Bone marrow (tissue), 2 donors: ENCODE measurements around the gene KLHL15.

Experiments used
- DNase-seq, 2 donors: peaks; one replicate each; lab custom pipeline; 2025; lab: John Stamatoyannopoulos, UW

KLHL15 gene

DNA sequence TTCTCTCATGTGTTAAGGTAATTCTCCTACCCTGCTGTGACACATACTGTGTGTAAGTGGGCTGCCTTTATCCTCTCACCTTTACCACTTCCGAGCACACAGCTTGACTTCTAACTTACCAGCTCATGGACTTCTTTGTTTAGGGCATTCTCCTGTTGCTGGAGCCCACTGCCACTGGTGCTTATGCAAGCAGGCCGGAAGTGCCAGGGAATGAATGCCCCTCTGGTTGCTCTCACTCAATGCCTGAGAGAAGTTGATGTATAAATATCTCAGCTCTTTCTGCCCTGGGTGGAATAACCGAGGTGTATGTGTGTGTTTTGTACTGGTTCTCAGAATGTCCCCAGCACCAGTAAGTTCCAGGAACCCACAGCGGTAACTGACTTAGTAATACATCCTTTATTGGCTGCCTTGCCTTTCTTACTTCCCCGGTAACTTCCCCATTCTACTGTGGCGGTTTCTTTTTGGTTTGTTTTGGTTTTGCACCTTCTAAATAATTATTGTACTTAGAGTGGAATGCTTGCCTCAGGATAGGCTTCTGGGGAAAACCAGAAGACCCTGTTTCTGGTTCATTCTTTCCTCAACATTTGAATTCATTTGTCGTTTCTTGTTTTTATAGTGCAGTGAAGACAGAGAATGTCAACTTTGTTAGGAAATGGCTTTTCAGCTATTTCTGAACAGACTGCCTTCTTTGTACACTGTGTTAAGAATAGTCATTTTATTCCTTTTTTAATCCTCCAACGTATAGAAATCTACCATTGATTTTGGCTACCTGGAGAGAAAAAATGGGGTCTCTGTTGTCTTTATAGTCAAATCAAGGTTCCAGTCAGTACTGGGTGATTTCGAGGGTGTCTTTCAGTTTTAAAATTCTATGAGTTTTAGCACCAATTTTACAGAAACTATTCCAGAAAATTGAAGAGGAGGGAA, 73.7 kb downstream of the KLHL15 start:
- peak; percentile 0 to 54 for DNase-seq

DNA sequence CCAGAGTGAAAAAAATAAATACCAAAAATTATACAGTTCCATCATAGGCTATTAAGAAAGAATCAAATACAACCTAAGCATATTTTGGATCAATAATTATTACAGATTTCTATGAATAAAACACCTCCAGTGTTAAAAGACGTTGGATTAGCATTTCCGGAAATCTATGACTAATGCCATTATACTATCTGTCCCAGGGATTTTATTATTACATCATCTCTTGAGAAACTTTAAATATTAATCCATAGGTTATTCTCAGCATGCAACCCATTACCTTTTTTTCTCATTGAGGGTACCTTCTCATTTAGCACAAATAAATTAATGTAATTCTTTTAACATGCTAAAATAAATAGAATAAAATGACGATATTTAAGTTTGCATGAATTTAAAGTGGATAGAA, 74.6 kb downstream of the KLHL15 start:
- DNase-seq = no peak

DNA sequence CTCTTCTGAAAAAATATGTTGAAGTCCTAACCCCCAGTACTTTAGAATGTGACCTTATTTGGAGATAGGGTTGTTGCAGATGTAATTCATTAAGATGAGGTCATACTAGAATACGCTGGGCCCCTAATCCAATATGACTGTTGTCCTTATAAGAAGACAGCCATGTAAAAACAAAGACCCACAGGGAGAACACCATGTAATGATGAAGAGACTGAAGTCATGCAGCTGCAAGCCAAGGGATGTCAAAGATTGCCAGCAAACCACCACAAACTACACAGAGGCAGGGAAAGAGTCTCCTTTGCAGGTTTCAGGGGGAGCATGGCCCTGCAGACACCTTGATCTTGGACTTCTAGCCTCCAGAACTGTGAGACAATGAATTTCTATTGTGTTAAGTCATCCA, 81.8 kb downstream of the KLHL15 start:
- no peak for DNase-seq

DNA sequence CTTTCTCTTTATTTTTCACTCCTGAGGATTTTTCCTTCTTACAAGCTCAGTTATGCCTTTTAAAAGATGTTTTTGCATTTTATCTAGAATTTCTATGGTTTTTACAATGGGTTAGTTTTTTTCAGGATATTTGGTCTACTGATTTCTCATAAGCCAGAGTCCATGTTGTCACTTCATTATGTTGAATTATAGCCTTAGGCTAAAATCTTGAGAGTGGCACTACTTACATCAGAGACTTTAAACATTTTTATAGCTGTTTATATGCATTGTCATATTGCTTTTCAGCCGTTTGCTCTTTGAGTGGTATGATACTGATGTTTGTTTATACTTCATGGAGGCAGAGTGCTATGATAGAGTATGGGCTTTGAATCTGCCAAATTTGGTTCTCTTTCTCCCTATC, 82.8 kb downstream of the KLHL15 start:
- no peak for DNase-seq

DNA sequence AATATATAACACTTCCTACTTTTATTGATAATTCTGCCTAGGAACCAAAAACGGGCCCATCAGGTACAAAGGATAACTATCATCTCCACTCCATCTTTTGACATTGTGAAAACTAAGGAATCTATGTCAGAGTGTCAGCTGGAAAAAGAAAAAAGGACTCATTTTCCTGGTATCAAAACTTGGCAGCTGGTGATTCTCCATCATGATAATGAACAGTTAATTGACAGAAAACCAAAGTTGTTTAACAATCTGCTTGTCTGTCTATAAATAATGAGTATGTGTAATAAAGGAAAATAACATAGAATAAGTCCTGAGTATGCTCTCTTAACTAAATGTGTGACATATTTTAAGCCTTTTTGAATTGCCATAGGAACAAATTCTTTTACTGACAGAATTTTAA, 87.8 kb downstream of the KLHL15 start:
- DNase-seq = no peak

DNA sequence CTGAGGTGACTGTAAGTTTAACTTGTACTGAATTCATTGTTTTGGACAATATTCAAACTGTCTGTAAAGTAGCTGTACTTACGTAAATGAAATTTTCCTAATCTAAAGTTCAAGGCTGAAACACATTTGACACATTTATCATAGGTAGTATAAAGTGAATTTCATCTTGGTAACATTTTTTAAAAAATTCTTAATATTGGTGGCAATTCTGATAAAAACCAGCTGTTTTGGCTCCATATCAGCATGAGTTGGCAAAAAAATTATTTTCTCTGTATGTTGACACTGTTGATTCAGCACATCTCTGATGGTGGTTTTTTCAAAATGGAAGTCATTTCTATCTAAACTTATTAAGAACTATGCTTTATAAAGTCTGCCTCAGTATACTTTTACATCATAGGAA, 88.3 kb downstream of the KLHL15 start:
- DNase-seq = no peak

DNA sequence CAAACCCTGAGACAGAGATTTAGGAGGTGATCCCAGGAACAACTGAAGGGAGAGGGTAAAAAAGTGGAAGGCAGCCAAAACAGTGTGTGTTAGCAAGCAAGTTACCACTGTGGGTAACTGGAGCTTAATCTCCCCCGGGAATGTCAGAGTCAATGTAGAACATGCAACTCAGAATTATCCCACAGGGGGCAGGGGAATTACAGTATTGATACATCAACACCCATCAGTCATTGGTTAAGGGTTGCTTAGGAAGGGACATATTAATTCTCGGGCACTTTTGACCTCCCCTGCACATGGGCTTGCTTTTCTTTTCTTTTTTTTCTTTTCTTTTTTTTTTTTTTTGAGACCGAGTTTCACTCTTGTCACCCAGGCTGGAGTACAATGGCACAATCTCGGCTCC, 89.9 kb downstream of the KLHL15 start:
- DNase-seq = no peak

DNA sequence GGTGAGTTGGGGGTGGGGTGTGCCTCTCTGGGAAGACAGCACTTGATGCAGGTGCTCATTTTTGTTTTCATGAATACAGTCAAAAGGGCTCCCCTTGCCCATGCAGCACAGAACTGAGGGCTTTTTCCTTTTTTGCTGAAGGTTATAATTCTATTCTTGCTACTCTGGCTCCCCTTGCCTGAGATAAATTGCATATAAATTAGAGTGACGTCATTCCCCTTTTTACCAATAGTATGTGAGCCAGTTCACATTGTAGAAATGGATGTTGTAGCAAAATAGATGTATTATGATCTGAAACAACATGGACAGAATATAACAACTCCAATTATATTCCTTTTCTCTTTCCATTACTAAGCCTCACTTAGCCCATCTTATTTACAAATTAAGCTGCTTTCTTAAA, 90.8 kb downstream of the KLHL15 start:
- no peak for DNase-seq

DNA sequence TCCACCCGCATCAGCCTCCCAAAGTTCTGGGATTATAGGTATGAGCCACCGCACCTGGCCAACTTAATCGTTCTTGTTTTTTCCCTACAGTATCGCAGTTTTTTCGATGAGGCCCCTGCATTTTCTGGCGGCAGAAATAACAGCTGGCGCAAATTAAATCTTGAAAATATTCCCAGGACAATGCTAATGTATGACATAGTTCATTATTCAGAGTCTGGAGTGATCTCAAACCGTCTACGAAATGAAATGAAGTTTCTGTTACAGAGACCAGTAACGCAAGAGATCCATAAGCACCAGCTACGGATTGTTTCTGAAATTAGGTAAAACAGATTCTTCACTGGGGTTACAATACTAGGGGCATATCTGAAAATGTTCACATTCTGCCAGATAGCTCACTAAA, 91.9 kb downstream of the KLHL15 start:
- no peak for DNase-seq
